ENCODE measurements around the gene ZSCAN21. TPM values are rescaled to one million over a fixed set of nuclear protein-coding genes. Genes with fewer than 3 reads are reported as not detected.

The ZSCAN21 gene
- polyA plus RNA-seq, 3 donors = 5.4 to 8.6 (median 7.8) TPM

- no peak overlapping the region for H3K27ac ChIP-seq (ENCODE audit: low read depth, low read length)
- 75 to 87% (median 87%) methylated on average over 12 of the region's 12 CpGs for WGBS, 3 donors
Observed at GRCh38 chr7:100023526-100023925, 26.0 kb upstream of the ZSCAN21 start.

GRCh38 chr7:100024020-100024619, 25.5 kb upstream of the ZSCAN21 start:
- H3K27ac ChIP-seq (ENCODE audit: low read depth, low read length) = no peak overlapping the region
- 52 to 89% (median 83%) methylated on average over 12 of the region's 12 CpGs for WGBS, 3 donors

- H3K27ac ChIP-seq (ENCODE audit: low read depth, low read length) = no peak overlapping the region
- 84 to 88% (median 88%) methylated on average over 11 of the region's 11 CpGs for WGBS, 3 donors
Observed at GRCh38 chr7:100027197-100027596, 22.4 kb upstream of the ZSCAN21 start.

- no peak overlapping the region for H3K27ac ChIP-seq (ENCODE audit: low read depth, low read length)
- 82 to 90% (median 88%) methylated on average over 5 of the region's 5 CpGs for WGBS, 3 donors
Observed at GRCh38 chr7:100029596-100029995, 20.0 kb upstream of the ZSCAN21 start.

- WGBS, 3 donors = 89 to 94% (median 92%) methylated on average over 6 of the region's 6 CpGs
- H3K27ac ChIP-seq (ENCODE audit: low read depth, low read length) = no peak overlapping the region
Observed at GRCh38 chr7:100033526-100033925, 16.0 kb upstream of the ZSCAN21 start.

GRCh38 chr7:100034871-100035510, 14.6 kb upstream of the ZSCAN21 start:
- WGBS, 3 donors = 59 to 85% (median 73%) methylated on average over 8 of the region's 8 CpGs
- no peak overlapping the region for H3K27ac ChIP-seq (ENCODE audit: low read depth, low read length)

- 85 to 88% (median 87%) methylated on average over 6 of the region's 6 CpGs for WGBS, 3 donors
- no peak overlapping the region for H3K27ac ChIP-seq (ENCODE audit: low read depth, low read length)
Observed at GRCh38 chr7:100035876-100036275, 13.7 kb upstream of the ZSCAN21 start.

GRCh38 chr7:100038326-100038725, 11.2 kb upstream of the ZSCAN21 start:
- WGBS, 3 donors = 88 to 93% (median 91%) methylated on average over 7 of the region's 7 CpGs
- H3K27ac ChIP-seq (ENCODE audit: low read depth, low read length) = no peak overlapping the region

DNA sequence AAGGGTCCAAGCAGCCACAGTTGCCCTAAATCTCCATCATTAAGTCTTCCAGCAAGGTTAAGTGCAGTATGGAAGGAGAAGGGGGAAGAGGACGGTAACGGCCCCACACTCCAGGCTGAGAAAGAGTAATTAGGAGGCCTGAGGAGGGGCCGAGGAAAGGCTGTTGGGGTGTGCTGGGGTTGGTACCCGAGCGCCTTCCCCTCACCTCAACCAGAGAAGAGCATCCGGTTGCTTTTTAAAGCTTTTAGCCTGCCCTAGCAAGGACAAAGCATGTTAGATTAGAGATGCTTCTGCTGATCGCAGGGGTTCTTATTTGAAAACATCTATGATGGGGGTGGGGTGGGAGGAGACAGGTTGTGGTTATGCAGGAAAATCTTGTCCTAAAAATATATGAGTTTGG, 9.0 kb upstream of the ZSCAN21 start:
- WGBS, 3 donors = 48 to 85% (median 52%) methylated on average over 7 of the region's 7 CpGs
- H3K27ac ChIP-seq (ENCODE audit: low read depth, low read length) = no peak overlapping the region

- WGBS, 3 donors = 47 to 52% (median 51%) methylated on average over 6 of the region's 6 CpGs
- H3K27ac ChIP-seq (ENCODE audit: low read depth, low read length) = no peak overlapping the region
Observed at GRCh38 chr7:100044718-100045117, 4.9 kb upstream of the ZSCAN21 start.

DNA sequence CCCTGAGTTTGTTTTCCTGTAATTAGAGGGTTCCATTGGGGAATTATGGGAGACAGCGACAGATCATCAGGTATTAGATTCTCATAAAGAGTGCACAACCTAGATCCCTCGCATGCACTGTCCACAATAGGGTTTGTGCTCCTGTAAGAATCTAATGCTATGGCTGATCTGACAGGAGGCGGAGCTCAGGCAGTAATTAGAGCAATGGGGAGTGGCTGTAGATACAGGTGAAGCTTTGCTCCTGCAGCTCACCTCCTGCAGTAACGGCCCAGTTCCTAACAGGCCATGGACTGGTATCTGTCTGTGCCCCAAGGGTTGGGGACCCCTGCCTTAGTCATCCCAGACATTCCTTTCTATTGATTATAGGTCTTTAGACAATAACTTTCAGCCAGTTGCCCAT, 894 bp upstream of the ZSCAN21 start:
- 76 to 95% (median 93%) methylated on average over 4 of the region's 4 CpGs for WGBS, 3 donors
- H3K27ac ChIP-seq (ENCODE audit: low read depth, low read length) = no peak overlapping the region

- H3K27ac ChIP-seq (ENCODE audit: low read depth, low read length) = no peak overlapping the region
- WGBS, 3 donors = 78 to 91% (median 87%) methylated on average over 3 of the region's 3 CpGs
Observed at GRCh38 chr7:100051611-100052010, 2.0 kb downstream of the ZSCAN21 start.

- whole genome bisulfite sequencing, 3 donors = 20 to 59% (median 38%) methylated on average over 3 of the region's 3 CpGs
- H3K27ac ChIP-seq (ENCODE audit: low read depth, low read length) = no peak overlapping the region
Observed at GRCh38 chr7:100053215-100053614, 3.6 kb downstream of the ZSCAN21 start.

DNA sequence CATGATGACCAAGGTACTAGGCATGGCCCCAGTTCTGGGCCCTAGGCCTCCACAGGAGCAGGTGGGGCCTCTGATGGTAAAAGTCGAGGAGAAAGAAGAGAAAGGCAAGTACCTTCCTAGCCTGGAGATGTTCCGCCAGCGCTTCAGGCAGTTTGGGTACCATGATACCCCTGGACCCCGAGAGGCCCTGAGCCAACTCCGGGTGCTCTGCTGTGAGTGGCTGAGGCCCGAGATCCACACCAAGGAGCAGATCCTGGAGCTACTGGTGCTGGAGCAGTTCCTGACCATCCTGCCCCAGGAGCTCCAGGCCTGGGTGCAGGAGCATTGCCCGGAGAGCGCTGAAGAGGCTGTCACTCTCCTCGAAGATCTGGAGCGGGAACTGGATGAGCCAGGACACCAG, 7.4 kb downstream of the ZSCAN21 start:
- H3K27ac ChIP-seq (ENCODE audit: low read depth, low read length) = no peak overlapping the region
- 95 to 96% (median 95%) methylated on average over 10 of the region's 10 CpGs for WGBS, 3 donors

DNA sequence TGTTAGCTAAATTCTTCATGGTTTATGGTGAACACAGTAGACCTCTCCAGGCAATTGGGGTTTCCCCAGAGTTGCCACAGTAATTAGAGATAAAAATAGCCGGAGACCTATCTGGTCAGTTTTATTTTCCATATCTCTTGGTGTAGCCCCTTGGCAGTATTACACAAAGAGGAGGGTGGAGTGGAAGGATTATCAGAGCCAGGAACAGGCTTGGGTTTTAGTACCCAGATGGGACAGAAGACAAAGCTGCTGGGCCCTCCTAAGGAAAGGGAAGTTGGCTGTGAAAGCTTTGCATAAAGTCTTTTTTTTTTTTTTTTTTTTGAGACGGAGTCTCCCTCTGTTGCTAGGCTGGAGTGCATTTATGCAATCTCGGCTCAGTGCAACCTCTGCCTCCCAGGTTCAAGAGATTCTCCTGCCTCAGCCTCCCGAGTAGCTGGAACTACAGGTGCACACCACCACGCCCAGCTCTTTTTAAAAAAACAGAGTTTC, 9.7 kb downstream of the ZSCAN21 start:
- no peak overlapping the region for H3K27ac ChIP-seq (ENCODE audit: low read depth, low read length)
- 82 to 85% (median 83%) methylated on average over 5 of the region's 5 CpGs for WGBS, 3 donors

DNA sequence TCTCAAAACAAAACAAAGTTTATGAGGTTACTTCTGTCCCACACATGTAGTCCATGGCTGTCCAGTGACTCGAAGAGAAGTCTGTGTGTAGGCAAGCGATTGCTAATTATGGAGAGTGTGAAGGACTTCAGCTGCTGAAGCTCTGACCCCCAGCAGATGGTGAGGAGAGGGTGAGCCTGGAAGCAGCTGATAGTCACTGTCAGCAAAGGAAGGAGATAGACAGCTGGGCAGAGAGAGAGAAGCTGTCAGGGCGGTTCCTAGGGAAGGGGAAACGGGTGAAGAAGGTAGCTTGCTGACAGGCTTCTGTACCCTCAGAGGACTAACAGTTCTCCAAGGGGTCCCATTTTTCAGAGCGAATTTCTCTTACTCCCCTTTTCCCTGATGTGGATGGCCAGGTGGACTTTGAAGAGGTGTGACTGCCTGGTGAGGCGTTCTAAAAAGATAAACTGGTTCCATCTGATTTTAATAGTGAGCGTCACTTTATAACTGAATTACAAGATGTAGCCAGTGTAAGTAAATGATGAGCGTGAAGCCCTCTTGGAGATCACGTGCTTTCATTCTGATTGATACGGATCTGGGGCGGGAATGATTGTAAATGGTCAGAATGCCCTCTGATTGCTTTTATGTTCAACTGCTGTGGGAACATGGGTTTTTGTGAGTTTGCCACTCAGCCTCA, 12.1 kb downstream of the ZSCAN21 start:
- WGBS, 3 donors = 92 to 95% (median 94%) methylated on average over 11 of the region's 11 CpGs
- no peak overlapping the region for H3K27ac ChIP-seq (ENCODE audit: low read depth, low read length)

GRCh38 chr7:100063376-100063775, 13.8 kb downstream of the ZSCAN21 start:
- WGBS, 3 donors = 94 to 98% (median 94%) methylated on average over 4 of the region's 4 CpGs
- H3K27ac ChIP-seq (ENCODE audit: low read depth, low read length) = no peak overlapping the region

- H3K27ac ChIP-seq (ENCODE audit: low read depth, low read length) = no peak overlapping the region
- WGBS, 3 donors = 81 to 89% (median 87%) methylated on average over 9 of the region's 9 CpGs
Observed at GRCh38 chr7:100064162-100064561, 14.6 kb downstream of the ZSCAN21 start.

DNA sequence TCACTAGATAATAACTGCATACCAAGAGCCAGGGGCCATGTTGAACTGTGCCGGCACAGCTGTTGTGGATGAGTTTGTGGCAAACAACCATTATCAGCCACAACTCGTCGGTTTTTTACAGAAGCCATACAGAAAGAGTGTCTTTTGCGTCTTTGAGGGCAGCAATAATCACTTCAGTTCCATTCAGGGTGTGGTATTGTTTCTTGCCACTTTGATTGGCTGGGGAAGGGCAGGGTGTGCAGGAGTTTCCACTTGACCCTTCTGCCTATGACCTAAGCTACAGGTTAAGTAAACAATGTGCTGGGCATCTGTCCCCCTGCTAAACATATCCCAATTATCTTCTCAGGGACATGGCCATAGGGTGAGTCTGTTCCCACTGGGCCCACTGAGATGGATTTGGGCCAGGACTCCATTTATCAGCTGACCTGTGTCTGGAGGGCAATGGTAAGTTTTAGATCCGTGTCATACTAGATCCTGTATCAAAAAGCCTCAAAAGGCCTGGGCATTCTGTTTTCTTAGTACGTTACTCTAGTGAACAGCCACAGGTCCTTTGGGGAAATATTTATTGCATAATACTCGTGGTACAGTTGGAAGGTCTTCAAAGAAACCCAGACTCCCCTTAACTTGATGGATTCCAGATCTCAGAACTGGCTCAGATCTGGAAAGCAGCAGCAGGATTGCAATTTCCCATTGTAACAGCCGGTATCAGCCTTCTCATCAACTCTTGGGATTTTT, 16.0 kb downstream of the ZSCAN21 start:
- 40 to 65% (median 41%) methylated on average over 8 of the region's 8 CpGs for WGBS, 3 donors
- H3K27ac ChIP-seq (ENCODE audit: low read depth, low read length) = no peak overlapping the region
